AG10803 (cell line): Measurements from ENCODE around the gene BCS1L.
A peak's percentile ranks its signal among the peaks of the same experiment; 100 is the strongest.
"Not testable (repeated sequence)": the region's sequence is repeated elsewhere in the genome, so short reads cannot be mapped to it uniquely, and the experiment has no call there.

Source experiments
- DNase-seq: peaks from one replicate; pipeline ENCODE4 v3.0.0; 2010; ENCODE audit warnings: low read depth
- H3K4me3 ChIP-seq: 2 replicates; pipeline ENCODE4 v1.5.1; 2011; ENCODE audit warnings: mild to moderate bottlenecking, low read length, control low read depth
- CTCF ChIP-seq: conservative IDR thresholded peaks from 2 replicates; pipeline ENCODE4 v1.5.1; 2011; ENCODE audit warnings: mild to moderate bottlenecking, low read length, control low read depth, inconsistent platforms

BCS1L gene

DNA sequence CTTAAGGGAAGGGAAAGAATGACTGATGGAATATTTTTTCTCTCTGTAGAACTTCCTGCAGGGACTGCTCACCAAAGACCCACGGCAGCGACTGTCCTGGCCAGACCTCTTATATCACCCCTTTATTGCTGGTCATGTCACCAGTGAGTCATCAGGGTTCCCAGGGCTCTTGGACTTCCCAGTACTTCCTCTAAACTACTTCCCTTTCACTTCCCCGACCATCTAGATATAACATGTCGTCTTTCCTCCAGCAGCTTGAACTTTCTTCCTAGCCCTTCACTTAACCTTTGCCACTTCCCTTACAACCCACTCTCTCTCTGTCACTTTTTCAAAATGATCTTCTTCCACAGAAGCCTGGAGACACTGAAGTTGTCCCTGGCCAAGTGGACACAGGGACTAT, 19.6 kb downstream of the BCS1L start:
- TF ChIP-seq CTCF, result no peak
- H3K4me3 ChIP-seq, result no peak overlapping the region
- no peak for DNase-seq

DNA sequence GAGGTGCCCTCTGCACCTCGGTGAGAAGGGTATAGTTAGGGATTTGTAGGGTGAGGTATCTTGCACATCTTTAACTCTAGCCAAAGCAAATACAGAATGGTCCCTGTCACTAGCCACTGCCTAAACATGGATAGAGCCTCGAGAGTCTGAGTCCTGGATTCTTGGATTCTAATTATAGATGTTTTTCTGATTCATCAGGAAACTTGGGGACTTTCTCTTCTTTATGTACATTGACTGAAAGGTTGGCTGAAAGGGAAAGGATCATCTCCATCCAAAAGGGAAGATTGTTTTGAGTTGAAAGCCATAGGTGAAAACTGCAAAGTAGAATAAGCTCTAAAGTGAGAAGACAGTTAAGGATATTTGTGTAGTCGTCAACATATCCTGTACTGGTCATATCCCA, 20.6 kb downstream of the BCS1L start:
- no peak for TF ChIP-seq CTCF
- H3K4me3 ChIP-seq, result no peak overlapping the region
- no peak for DNase-seq

DNA sequence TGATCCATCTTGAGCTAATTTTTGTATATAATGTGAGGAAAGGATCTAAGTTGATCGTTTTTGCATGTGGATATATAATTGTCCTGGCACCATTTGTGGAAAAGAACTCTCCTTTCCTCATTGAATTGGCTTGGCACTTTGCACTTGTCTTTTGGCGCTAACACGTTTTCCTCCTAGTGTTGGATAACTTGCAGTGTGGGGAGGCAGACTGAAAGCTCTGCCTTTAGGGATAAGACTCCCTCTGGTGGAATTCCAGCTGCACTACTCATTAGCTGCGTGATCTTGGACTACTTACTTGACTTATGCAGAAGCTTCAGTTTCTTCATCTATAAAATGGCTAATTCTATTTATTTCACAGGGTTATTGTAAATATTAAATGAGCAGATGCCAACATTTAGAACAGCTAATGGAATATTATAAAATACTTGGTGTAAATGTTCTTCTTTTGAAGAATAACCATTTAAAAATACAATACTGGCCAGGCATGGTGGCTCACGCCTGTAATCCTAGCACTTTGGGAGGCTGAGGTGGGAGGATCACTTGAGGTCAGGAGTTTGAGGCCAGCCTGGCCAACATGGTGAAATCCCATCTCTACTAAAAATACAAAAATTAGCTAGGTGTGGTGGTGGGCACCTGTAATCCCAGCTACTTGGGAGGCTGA, 28.0 kb downstream of the BCS1L start:
- not testable (repeated sequence) for H3K4me3 ChIP-seq
- DNase-seq, result peak; percentile 85
- peak; percentile 98 for TF ChIP-seq CTCF

DNA sequence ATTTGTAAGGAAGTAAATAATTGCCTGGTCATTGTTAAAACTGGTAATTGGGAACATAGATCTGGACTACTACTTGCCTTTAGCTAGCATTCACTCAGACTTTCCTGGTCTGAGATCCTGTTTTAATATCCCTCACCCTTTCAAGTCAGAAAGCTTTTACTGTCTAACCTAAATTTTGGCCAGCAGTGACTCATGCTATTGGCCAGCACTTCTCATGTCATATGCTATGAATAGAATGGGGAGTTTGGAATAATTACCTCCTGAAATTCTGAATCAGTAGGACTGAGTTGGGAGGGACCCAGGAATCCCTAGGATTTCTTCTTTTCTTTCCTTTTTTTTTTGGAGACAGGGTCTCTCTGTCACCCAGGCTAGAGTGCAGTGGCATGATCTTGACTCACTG, 31.8 kb downstream of the BCS1L start:
- peak; percentile 69 for DNase-seq
- H3K4me3 ChIP-seq, result no peak overlapping the region
- no peak for TF ChIP-seq CTCF

DNA sequence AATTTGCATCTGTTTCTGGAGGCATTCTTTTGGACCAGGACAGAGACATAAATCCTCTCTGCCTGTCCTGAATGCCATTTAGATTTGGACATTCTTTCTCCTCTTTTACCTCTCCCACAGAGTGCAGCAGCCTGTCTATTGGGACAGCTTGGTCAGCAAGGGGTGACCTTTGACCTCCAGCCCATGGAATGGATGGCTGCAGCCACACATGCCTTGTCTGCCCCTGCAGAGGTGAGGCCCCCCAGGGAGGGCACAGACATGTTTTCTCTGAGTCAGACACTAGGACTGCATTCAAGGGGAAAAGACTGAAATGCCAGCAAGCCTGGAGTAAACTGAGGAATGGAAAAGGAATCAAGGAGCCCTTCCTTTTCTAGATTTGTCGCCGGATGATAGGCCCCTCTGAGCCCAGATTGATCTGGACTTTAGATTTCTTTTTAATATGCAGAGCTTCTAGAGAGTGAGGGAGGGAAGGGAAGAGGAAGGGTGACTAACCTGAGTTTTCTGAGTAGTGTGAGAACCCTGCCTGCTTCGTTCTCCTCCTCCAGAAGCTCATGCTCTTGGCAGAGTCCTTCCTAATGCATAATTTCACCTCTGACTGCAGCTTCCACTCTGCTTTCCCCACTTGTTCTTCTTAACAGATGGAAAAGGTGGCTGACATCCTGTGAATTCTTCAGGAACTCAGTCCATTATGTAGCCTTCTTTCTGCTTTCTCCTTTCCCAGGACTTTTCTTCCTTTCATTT, 35.1 kb downstream of the BCS1L start:
- no peak for TF ChIP-seq CTCF
- DNase-seq, result no peak
- no peak overlapping the region for H3K4me3 ChIP-seq

DNA sequence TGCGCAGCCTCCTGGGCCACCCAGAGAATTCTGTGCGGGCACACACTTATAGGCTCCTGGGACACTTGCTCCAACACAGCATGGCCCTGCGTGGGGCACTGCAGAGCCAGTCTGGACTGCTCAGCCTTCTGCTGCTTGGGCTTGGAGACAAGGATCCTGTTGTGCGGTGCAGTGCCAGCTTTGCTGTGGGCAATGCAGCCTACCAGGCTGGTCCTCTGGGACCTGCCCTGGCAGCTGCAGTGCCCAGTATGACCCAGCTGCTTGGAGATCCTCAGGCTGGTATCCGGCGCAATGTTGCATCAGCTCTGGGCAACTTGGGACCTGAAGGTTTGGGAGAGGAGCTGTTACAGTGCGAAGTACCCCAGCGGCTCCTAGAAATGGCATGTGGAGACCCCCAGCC, 39.4 kb downstream of the BCS1L start:
- no peak for DNase-seq
- H3K4me3 ChIP-seq, result no peak overlapping the region
- no peak for TF ChIP-seq CTCF

- no peak for DNase-seq
- H3K4me3 ChIP-seq, result no peak overlapping the region
- TF ChIP-seq CTCF, result no peak
Measured at GRCh38 chr2:218701806-218702205, 42.3 kb downstream of the BCS1L start.
